Medulla oblongata (tissue), 1 donor: ENCODE results near the gene PDGFRB.

ENCODE experiments used
- DNase-seq: peaks from one replicate; pipeline ENCODE4 v3.0.0-alpha.2; 2015; ENCODE audit errors: extremely low spot score

Gene PDGFRB

DNA sequence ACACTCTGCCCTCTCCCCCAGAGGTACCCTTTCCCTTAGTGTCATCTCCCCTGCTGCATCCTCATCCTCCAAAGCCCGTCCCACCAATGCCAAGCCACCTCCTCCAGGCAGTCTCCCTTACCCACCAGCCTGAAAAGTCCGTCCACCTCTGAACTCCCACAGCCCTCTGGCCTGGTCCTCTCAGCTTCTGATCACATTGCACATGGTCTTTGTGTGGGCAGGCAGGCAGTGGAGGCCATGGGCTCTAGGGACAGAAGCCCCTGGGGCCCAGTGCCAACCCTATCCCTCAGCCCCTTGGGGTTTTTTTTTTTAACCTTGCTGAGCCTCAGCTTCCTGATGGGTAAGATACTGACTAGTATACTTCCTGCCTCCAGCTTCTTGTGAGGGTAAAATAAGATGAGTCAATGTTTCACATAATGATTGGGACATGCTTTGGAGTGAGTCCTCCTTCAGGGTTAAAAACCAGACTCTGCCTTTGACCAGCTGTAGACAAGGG, 88.7 kb downstream of the PDGFRB start:
- DNase-seq = no peak

GRCh38 chr5:150066436-150066835, 89.2 kb downstream of the PDGFRB start:
- no peak for DNase-seq

DNA sequence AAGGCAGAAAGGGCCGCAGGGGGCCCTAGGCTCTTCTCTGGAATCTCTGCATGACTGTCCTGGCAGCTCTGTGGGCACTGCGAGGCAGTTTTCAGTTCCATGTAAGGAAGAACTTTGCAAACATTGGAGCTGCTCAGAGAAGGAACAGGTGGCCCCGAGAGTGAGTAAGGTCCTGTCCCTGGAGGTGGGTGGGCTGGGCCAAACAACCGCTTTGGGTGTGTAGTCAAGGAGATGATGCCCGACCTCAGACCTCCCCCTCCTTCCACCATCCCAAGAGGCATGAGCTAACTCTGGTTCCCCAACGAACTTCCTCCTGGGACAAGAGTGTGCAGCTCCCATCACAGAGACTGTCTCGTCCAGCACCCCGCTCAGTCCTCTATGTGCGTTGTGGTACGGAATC, 89.8 kb downstream of the PDGFRB start:
- peak; percentile 24 for DNase-seq

DNA sequence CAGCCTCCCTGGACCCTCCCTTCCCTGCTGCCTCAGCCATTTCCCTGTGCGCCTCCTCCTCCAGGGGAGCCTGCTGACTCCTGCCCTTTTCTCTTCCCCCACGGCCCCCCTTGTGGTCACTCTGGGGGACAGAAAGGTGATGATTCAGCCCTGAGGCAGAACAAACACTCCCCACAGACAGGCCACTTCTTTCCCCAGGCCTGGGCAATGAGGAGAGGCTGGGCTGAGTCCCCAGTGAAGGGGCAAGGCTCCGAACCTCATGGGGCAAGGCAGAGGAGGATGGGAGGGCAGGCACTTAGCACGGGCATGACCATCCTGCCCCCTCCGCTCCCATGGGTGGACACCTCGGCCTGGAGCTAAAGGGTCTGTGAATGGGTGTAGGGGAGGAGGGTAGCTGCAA, 90.3 kb downstream of the PDGFRB start:
- peak; percentile 64 for DNase-seq

GRCh38 chr5:150064681-150065220, 90.9 kb downstream of the PDGFRB start:
- DNase-seq = no peak
